HCT116 (cell line): ENCODE data around the gene EPN1. TPM values are rescaled to one million over a fixed set of nuclear protein-coding genes. Genes with fewer than 3 reads are reported as not detected.

Experiments used
- ATAC-seq: fragments of 200-7000 bp; cut with Tn5 transposase; 2 replicates; pipeline ENCODE4 v1.9.1; 2020; ENCODE audit warnings: mild to moderate bottlenecking, moderate library complexity
- BruUV-seq: library from RNA; stranded (reverse); fragments of 400-500 nt; replicated peaks from 2 replicates; lab custom pipeline; 2021; lab: Mats Ljungman, UMichigan
- CTCF ChIA-PET: fragments of 300-600 bp; sonication (Branson Sonifier 250); formaldehyde crosslinking; loops from one replicate; lab custom pipeline; 2021; ENCODE audit warnings: antibody characterized with exemption; lab: Charles Lee
- POLR2A ChIA-PET: fragments of 300-600, 350-600 bp; sonication (Branson Sonifier 250); formaldehyde crosslinking; loops from one replicate; lab custom pipeline; 2021; ENCODE audit warnings: antibody characterized with exemption; lab: Charles Lee
- RAD21 ChIA-PET, 2 experiments: fragments of 300-600 bp; sonication (Branson Sonifier 250); formaldehyde crosslinking; loops; one replicate each; lab custom pipeline; 2023; ENCODE audit warnings: low total read pairs in 2 of 2; ENCODE audit not compliant: uncharacterized antibody in 2 of 2, unreplicated experiment in 2 of 2, low non-redundant PET in 1 of 2; lab: Charles Lee
- DNase-seq: peaks from one replicate; pipeline ENCODE4 v3.0.0-alpha.2; 2010; ENCODE audit warnings: low read depth, low spot score
- H2AFZ ChIP-seq: fragments of 200-600 bp; shearing (Covaris generic), sonication (generic); 2 replicates; pipeline ENCODE4 v1.6.1; 2017; ENCODE audit warnings: low read depth, mixed run types, mixed read lengths, antibody characterized with exemption, low read length; ENCODE audit not compliant: poor library complexity, severe bottlenecking
- H3K27ac ChIP-seq: 2 replicates; pipeline ENCODE4 v1.5.1; 2012; ENCODE audit warnings: low read depth, low read length
- H3K27me3 ChIP-seq: fragments of 200-600 bp; sonication (generic); 2 replicates; pipeline ENCODE4 v1.6.1; 2016; ENCODE audit warnings: mixed run types, low read length, mixed read lengths; ENCODE audit not compliant: insufficient read depth
- H3K36me3 ChIP-seq, 2 experiments: fragments of 200-500 bp in 1 of 2; fragments of 200-600 bp in 1 of 2; sonication (Bioruptor generic) in 1 of 2; sonication (generic) in 1 of 2; 2 replicates each; pipeline versions ENCODE4 v1.5.1 to v1.6.1; 2014 to 2016; ENCODE audit warnings: low read length in 2 of 2, inconsistent platforms in 1 of 2, mixed read lengths in 1 of 2, mixed run types in 1 of 2; ENCODE audit not compliant: insufficient read depth in 2 of 2, control insufficient read depth in 1 of 2
- H3K4me1 ChIP-seq, 2 experiments: fragments of 200-600 bp in 1 of 2; sonication (generic) in 1 of 2; 2 replicates each; pipeline versions ENCODE4 v1.5.1 to v1.6.1; 2012 to 2017; ENCODE audit warnings: low read length in 2 of 2, inconsistent platforms in 1 of 2, mild to moderate bottlenecking in 1 of 2, mixed read lengths in 1 of 2, mixed run types in 1 of 2, moderate library complexity in 1 of 2; ENCODE audit not compliant: insufficient read depth in 2 of 2, control insufficient read depth in 1 of 2
- H3K4me2 ChIP-seq: fragments of 200-600 bp; sonication (generic); 2 replicates; pipeline ENCODE4 v1.6.1; 2017; ENCODE audit warnings: mixed run types, low read length, mixed read lengths
- H3K4me3 ChIP-seq, 2 experiments: fragments of 200-600 bp in 1 of 2; sonication (generic) in 1 of 2; replicated peaks in 1 of 2; 2 replicates each; pipeline ENCODE4 v1.5.1; 2011 to 2016; ENCODE audit warnings: low read length in 2 of 2, control low read depth in 1 of 2, low read depth in 1 of 2, mild to moderate bottlenecking in 1 of 2, mixed read lengths in 1 of 2, mixed run types in 1 of 2
- H3K79me2 ChIP-seq: fragments of 200-600 bp; sonication (generic); 2 replicates; pipeline ENCODE4 v1.6.1; 2017; ENCODE audit warnings: mild to moderate bottlenecking, mixed run types, low read length, moderate library complexity, mixed read lengths; ENCODE audit not compliant: insufficient read depth
- H3K9ac ChIP-seq: fragments of 200-600 bp; sonication (generic); 2 replicates; pipeline ENCODE4 v1.6.1; 2016; ENCODE audit warnings: low read length, mixed read lengths
- H3K9me2 ChIP-seq: fragments of 200-600 bp; sonication (generic), shearing (Covaris generic); 2 replicates; pipeline ENCODE4 v1.6.1; 2017; ENCODE audit warnings: mixed run types, mild to moderate bottlenecking, moderate library complexity; ENCODE audit not compliant: insufficient read depth
- H3K9me3 ChIP-seq, 2 experiments: fragments of 200-500 bp in 1 of 2; fragments of 200-600 bp in 1 of 2; sonication (Bioruptor generic) in 1 of 2; sonication (generic) in 1 of 2; 2 replicates each; pipeline ENCODE4 v1.6.1; 2014 to 2017; ENCODE audit warnings: low read length in 2 of 2, mixed read lengths in 2 of 2, inconsistent platforms in 1 of 2, low read depth in 1 of 2, mild to moderate bottlenecking in 1 of 2, mixed run types in 1 of 2, moderate library complexity in 1 of 2; ENCODE audit not compliant: control insufficient read depth in 1 of 2, insufficient read depth in 1 of 2
- H4K20me1 ChIP-seq: fragments of 200-600 bp; sonication (generic), shearing (Covaris generic); 2 replicates; pipeline ENCODE4 v1.6.1; 2017; ENCODE audit warnings: mixed run types, mild to moderate bottlenecking, moderate library complexity; ENCODE audit not compliant: insufficient read depth
- CBX3 ChIP-seq: IDR thresholded peaks from 2 replicates; pipeline ENCODE4 v1.6.1; 2012; ENCODE audit warnings: low read depth
- CEBPB ChIP-seq: IDR thresholded peaks from 2 replicates; pipeline ENCODE4 v1.6.1; 2012; ENCODE audit warnings: low read depth
- EGR1 ChIP-seq: IDR thresholded peaks from 2 replicates; pipeline ENCODE4 v1.6.1; 2012; ENCODE audit warnings: low read depth
- SRF ChIP-seq: IDR thresholded peaks from 2 replicates; pipeline ENCODE4 v1.6.1; 2012; ENCODE audit warnings: low read depth
- ZNF274 ChIP-seq: fragments of 200-500 bp; sonication (Bioruptor generic); IDR thresholded peaks from 2 replicates; pipeline ENCODE4 v1.6.1; 2014; ENCODE audit warnings: mild to moderate bottlenecking, low read depth, low read length, inconsistent platforms
- intact Hi-C: fragments of 100-400 bp; cut with micrococcal nuclease; formaldehyde crosslinking; loops from 2 replicates; pipeline ENCODE4 v1.10.0; 2022
- total RNA-seq: library from RNA; stranded (reverse); gene quantifications from one replicate; pipeline ENCODE4 v1.2.1, GENCODE V29; 2021; ENCODE audit not compliant: unreplicated experiment
- TF ChIP-seq, protein P1 (sequence below): IDR thresholded peaks from 2 replicates; pipeline ENCODE4 v1.6.1; 2012; ENCODE audit warnings: low read depth

The EPN1 gene
- total RNA-seq, 1 experiment from 2014 or later: 122 TPM

DNA sequence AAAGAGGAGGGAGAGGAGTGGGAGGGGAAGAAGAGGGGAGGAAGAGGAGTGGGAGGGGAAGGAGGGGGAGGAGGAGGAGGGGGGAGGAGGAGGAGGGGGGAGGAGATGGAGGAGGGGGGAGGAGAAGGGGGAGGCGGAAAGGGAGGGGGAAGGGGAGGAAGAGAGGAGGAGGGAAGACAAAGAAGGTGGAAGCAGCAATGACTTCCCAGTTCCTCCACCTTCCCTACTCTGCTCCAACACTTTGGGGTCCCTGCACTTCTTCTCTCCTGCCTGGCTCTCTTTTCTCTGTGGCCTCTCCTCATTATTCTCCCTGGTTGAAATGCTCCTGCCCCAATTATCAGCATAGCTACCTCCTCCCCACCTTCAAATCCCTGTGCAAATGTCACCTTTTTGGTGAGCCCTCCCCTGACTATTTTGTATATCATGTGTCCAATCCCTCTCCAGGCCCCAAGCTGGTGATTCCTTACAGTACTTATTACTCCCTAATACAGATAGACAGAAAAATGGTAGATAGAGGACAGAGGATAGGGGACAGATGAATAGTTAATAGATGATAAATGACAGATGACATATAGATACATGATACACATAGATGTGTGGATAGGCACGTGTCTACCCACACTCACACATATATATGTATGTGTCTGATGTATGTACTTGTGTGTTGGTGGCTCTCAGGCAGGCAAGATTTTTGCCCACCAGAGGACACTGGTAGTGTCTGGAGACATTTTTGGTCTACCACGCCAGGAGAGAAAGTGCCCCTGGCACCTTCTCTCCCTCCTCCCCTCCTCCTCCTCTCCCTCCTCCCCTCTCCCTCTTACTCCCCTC lies 38.0 kb downstream of the EPN1 start:
- Histone ChIP-seq H3K9me2 (no peaks in the 10 kb centered on the region), H3K27me3 (peaks cover 11% of the 10 kb centered on the region; the same call in 1 of the 2 replicates), H3K4me2 (no peak overlapping the region), H3K9me3 (no peaks in the 10 kb centered on the region), H3K36me3 (no peaks in the 10 kb centered on the region), H3K4me3 (no peak overlapping the region), H3K4me1 (no peaks in the 10 kb centered on the region), H3K27ac (no peak overlapping the region), H2AFZ (no peak overlapping the region), H3K9ac (no peak overlapping the region), H4K20me1 (no peaks in the 10 kb centered on the region), H3K79me2 (no peaks in the 10 kb centered on the region)
- ChIA-PET POLR2A (no interaction called here), RAD21 (no interaction called here), CTCF (no interaction called here)
- ATAC-seq (no peak), DNase-seq (no peak)
- intact Hi-C loops: no loop called here
- no TSS peak for BruUV-seq
- TF ChIP-seq SRF (no peak), EGR1 (no peak), CBX3 (no peak), CEBPB (no peak), ZNF274 (no peak)
- TF ChIP-seq, protein P1, sequence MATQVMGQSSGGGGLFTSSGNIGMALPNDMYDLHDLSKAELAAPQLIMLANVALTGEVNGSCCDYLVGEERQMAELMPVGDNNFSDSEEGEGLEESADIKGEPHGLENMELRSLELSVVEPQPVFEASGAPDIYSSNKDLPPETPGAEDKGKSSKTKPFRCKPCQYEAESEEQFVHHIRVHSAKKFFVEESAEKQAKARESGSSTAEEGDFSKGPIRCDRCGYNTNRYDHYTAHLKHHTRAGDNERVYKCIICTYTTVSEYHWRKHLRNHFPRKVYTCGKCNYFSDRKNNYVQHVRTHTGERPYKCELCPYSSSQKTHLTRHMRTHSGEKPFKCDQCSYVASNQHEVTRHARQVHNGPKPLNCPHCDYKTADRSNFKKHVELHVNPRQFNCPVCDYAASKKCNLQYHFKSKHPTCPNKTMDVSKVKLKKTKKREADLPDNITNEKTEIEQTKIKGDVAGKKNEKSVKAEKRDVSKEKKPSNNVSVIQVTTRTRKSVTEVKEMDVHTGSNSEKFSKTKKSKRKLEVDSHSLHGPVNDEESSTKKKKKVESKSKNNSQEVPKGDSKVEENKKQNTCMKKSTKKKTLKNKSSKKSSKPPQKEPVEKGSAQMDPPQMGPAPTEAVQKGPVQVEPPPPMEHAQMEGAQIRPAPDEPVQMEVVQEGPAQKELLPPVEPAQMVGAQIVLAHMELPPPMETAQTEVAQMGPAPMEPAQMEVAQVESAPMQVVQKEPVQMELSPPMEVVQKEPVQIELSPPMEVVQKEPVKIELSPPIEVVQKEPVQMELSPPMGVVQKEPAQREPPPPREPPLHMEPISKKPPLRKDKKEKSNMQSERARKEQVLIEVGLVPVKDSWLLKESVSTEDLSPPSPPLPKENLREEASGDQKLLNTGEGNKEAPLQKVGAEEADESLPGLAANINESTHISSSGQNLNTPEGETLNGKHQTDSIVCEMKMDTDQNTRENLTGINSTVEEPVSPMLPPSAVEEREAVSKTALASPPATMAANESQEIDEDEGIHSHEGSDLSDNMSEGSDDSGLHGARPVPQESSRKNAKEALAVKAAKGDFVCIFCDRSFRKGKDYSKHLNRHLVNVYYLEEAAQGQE: no peak
